ES-I3 (cell line): ENCODE data around the gene PP2D1.

Experiments used
- H3K36me3 ChIP-seq: 2 replicates; pipeline ENCODE4 v1.6.1; 2013; ENCODE audit warnings: mild to moderate bottlenecking, low read length, control low read depth, moderate library complexity; ENCODE audit not compliant: insufficient read depth
- H3K4me1 ChIP-seq: 2 replicates; pipeline ENCODE4 v1.6.1; 2013; ENCODE audit warnings: mild to moderate bottlenecking, control low read depth, low read length; ENCODE audit not compliant: insufficient read depth
- H3K9ac ChIP-seq: 2 replicates; pipeline ENCODE4 v1.6.1; 2013; ENCODE audit warnings: low read depth, mild to moderate bottlenecking, low read length, moderate library complexity
- H3K9me3 ChIP-seq: 2 replicates; pipeline ENCODE4 v1.6.1; 2013; ENCODE audit warnings: mild to moderate bottlenecking, low read length, moderate library complexity; ENCODE audit not compliant: control insufficient read depth, insufficient read depth

PP2D1 gene

DNA sequence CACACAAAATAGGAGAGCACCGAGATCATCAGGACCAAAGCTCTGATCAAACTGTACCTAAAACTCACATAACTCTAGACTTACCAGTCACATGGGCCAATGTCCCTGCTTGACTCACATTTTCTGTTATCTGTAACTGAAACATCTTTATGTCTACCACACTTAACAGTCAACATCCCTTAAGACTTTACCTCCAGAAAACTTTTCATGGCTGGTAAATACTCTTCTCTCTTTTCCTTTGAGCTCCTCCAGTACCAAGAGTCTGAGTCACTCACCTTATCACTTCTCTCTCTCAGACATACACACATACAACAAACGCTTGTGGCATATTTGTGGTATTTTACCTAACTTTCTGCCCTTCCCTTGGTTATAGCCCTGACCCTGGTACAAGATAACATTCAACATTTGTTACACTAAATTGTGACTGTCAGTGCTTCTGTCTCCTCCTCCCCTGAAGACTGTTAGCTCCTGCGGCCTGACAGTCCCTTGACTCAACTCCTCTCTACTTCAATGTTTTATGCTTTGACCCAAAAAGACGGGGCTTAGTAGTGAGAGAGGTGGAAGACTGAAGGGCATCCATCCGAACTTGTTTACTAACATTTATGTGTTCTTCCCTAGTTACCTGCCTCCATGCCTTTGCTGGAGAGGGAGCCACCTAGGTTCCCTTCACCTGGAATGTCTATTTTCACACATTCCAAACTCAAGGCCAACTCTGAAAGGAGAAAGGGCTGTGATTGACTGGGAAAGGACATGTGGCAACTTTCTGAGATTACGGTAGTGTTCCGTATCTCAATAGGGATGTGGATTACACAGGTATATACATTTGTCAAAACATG, 74.4 kb downstream of the PP2D1 start:
- Histone ChIP-seq H3K9ac (no peak overlapping the region), H3K4me1 (no peaks in the 10 kb centered on the region), H3K9me3 (no peaks in the 10 kb centered on the region), H3K36me3 (no peaks in the 10 kb centered on the region)
